Type B pancreatic cell (in vitro differentiated cells): ENCODE data around the gene BANP. TPM values are rescaled to one million over a fixed set of nuclear protein-coding genes. Genes with fewer than 3 reads are reported as not detected.

Source experiments
- DNase-seq: peaks from one replicate; pipeline ENCODE4 v3.0.0; 2021; ENCODE audit warnings: mixed read lengths; ENCODE audit not compliant: unreplicated experiment; ENCODE audit errors: extremely low spot score
- H3K27ac Mint-ChIP-seq: 2 replicates; pipeline ENCODE4 v1.8.0; 2021; ENCODE audit warnings: mild to moderate bottlenecking, mixed read lengths
- H3K27me3 Mint-ChIP-seq: 2 replicates; pipeline ENCODE4 v1.8.0; 2021; ENCODE audit warnings: mixed read lengths
- H3K36me3 Mint-ChIP-seq: 2 replicates; pipeline ENCODE4 v1.8.0; 2021; ENCODE audit warnings: mixed read lengths
- H3K4me1 Mint-ChIP-seq: one replicate; pipeline ENCODE4 v1.8.0; 2021; ENCODE audit warnings: mixed read lengths; ENCODE audit not compliant: unreplicated experiment
- H3K4me3 Mint-ChIP-seq: 2 replicates; pipeline ENCODE4 v1.8.0; 2021; ENCODE audit warnings: mild to moderate bottlenecking, mixed read lengths
- H3K9me3 Mint-ChIP-seq: 2 replicates; pipeline ENCODE4 v1.8.0; 2021; ENCODE audit warnings: mixed read lengths
- CTCF ChIP-seq: fragments of 200-600 bp; sonication (generic); conservative IDR thresholded peaks from 2 replicates; pipeline ENCODE4 v1.5.0; 2021; ENCODE audit warnings: antibody characterized with exemption, mild to moderate bottlenecking
- total RNA-seq: library from RNA; stranded (reverse); gene quantifications from 2 replicates; pipeline ENCODE4 v1.2.1, GENCODE V29; 2021; ENCODE audit warnings: low replicate concordance

The BANP gene
- total RNA-seq, 1 donor from 2014 or later: 36.9 TPM

- Mint-ChIP-seq H3K4me1 (peaks cover 56% of the 10 kb centered on the region), H3K4me3 (peak overlapping the region; percentile 76), H3K36me3 (peaks cover 21% of the 10 kb centered on the region), H3K9me3 (no peaks in the 10 kb centered on the region), H3K27me3 (no peaks in the 10 kb centered on the region), H3K27ac (peak overlapping the region; percentile 86)
- TF ChIP-seq CTCF: no peak
- no peak for DNase-seq
Measured at GRCh38 chr16:87953308-87954215, 2.3 kb downstream of the BANP start.

DNA sequence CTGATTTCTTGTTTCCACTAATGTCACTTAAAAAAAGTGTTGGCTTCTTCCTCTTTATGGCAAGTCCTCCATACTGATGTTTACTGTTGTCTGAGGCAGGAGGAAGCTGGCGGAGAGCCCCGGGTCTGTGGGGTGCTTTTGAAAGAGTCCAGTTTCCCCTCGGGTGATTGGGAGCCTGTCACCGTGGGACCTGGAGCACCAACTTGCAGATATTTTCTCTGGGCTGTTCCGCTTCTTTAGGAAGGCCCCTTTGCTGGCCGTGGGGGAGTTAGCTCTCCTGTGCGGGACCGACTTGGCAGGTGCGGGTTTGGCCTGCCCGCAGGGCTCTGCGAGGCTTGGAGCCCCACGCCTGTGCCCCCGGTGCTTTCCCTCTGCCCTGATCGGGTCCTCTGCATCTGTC lies 3.1 kb downstream of the BANP start:
- H3K36me3 Mint-ChIP-seq: peaks cover 21% of the 10 kb centered on the region
- no peak for DNase-seq
- no peaks in the 10 kb centered on the region for H3K27me3 Mint-ChIP-seq
- H3K4me1 Mint-ChIP-seq: peaks cover 64% of the 10 kb centered on the region
- TF ChIP-seq CTCF: no peak
- H3K9me3 Mint-ChIP-seq: no peaks in the 10 kb centered on the region
- H3K27ac Mint-ChIP-seq: peak overlapping the region; percentile 86
- peak overlapping the region; percentile 76 for H3K4me3 Mint-ChIP-seq

- peaks cover 21% of the 10 kb centered on the region for H3K36me3 Mint-ChIP-seq
- no peak for DNase-seq
- no peaks in the 10 kb centered on the region for H3K9me3 Mint-ChIP-seq
- H3K27me3 Mint-ChIP-seq: no peaks in the 10 kb centered on the region
- no peak for TF ChIP-seq CTCF
- H3K27ac Mint-ChIP-seq: no peak overlapping the region
- H3K4me3 Mint-ChIP-seq: no peak overlapping the region
- H3K4me1 Mint-ChIP-seq: peaks cover 66% of the 10 kb centered on the region
Measured at GRCh38 chr16:87954826-87955225, 3.6 kb downstream of the BANP start.

DNA sequence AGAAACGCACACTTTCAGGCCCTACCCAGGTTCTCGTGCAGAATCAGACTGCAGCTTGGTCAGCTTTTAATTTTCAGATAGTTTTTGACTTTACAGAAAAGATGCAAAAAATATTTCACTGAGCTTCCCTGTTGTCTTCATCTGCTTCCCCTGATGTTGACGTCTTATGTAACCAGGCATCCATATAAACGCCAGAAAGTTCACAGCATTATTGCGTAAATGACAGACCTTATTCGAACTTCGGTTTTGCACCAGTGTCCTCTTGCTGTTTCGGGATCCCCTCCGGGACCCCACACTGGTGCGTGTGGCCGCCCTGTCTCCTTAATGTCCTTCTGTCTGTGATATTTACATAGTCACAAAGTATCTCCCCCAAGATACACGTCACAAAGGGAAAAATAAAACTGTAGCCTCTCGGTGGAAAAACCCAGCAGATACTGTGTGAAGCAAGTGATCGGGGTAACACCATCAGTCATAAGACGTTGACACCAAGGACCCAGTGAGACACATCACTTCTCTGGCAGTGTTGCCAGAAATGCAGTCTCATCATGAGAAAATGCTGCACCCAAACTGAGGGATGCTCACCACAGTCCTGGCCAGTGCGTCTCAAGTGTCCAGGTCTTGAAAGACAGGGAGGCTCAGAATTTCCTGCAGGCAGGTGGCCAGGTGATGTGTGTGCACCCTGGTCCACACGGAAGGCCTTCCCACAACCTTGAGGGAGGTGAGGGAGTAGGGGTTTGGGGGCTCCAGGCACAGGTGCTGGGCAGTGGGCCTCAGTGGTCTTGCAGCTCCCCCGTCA lies 4.3 kb downstream of the BANP start:
- Mint-ChIP-seq H3K4me1 (peaks cover 71% of the 10 kb centered on the region), H3K36me3 (peaks cover 21% of the 10 kb centered on the region), H3K9me3 (no peaks in the 10 kb centered on the region), H3K27ac (peak overlapping the region; percentile 92), H3K4me3 (no peak overlapping the region), H3K27me3 (no peaks in the 10 kb centered on the region)
- no peak for DNase-seq
- TF ChIP-seq CTCF: no peak

DNA sequence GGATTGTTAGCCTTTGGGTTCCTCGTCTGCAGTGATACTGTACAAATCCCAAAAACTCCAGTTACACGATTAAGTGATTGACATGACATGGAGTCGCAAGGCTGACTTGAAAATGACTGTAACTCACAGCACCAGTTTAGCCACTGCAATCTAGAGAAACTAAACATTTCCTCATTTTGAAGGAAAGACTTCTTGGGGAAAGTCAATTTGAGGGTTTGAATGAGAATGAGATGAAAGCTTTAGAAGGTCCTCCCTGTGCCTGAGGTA lies 4.8 kb downstream of the BANP start:
- Mint-ChIP-seq H3K36me3 (peaks cover 21% of the 10 kb centered on the region), H3K27me3 (no peaks in the 10 kb centered on the region), H3K4me1 (peaks cover 70% of the 10 kb centered on the region), H3K9me3 (no peaks in the 10 kb centered on the region), H3K27ac (peak overlapping the region; percentile 92), H3K4me3 (peak overlapping the region; percentile 81)
- no peak for DNase-seq
- no peak for TF ChIP-seq CTCF
